HG03159 (cell line): ENCODE data around the gene PAX9.

ENCODE experiments used
- ATAC-seq: cut with Tn5 transposase; IDR thresholded peaks from one replicate; pipeline ENCODE4 v1.9.1; 2021; ENCODE audit warnings: mild to moderate bottlenecking, moderate library complexity; ENCODE audit not compliant: unreplicated experiment

PAX9 gene

GRCh38 chr14:36726128-36726527 is 64.5 kb downstream of the PAX9 start:
- no peak for ATAC-seq
